Activated B cell treated with CpG ODN at 0.5 μM for 24 hours (primary cell): Measurements from ENCODE around the gene AGBL3. TPM values are rescaled to one million over a fixed set of nuclear protein-coding genes. Genes with fewer than 3 reads are reported as not detected.

Source experiments
- ATAC-seq: fragments of 200-7000 bp; cut with Tn5 transposase; one replicate; pipeline ENCODE4 v1.10.0; 2021; ENCODE audit warnings: low read depth, mild to moderate bottlenecking, moderate library complexity
- CTCF ChIA-PET: fragments of 350-600 bp; sonication (Branson Sonifier 250); formaldehyde crosslinking; loops from one replicate; lab custom pipeline; 2021; ENCODE audit warnings: antibody characterized with exemption; lab: Charles Lee
- POLR2A ChIA-PET: fragments of 350-600 bp; sonication (Branson Sonifier 250); formaldehyde crosslinking; loops from one replicate; lab custom pipeline; 2021; ENCODE audit warnings: antibody characterized with exemption; lab: Charles Lee
- DNase-seq: peaks from one replicate; pipeline ENCODE4 v3.0.0; 2022
- H3K27ac Mint-ChIP-seq: one replicate; pipeline ENCODE4 v1.8.0; 2020; ENCODE audit warnings: mixed read lengths
- H3K27me3 Mint-ChIP-seq: one replicate; pipeline ENCODE4 v1.8.0; 2021; ENCODE audit warnings: mixed read lengths
- H3K36me3 Mint-ChIP-seq: one replicate; pipeline ENCODE4 v1.8.0; 2021; ENCODE audit warnings: low read depth, mixed read lengths
- H3K4me1 Mint-ChIP-seq: one replicate; pipeline ENCODE4 v1.8.0; 2021; ENCODE audit warnings: mixed read lengths
- H3K4me3 Mint-ChIP-seq: one replicate; pipeline ENCODE4 v1.8.0; 2020; ENCODE audit warnings: mild to moderate bottlenecking, mixed read lengths
- H3K9me3 Mint-ChIP-seq: one replicate; pipeline ENCODE4 v1.8.0; 2020; ENCODE audit warnings: mixed read lengths
- intact Hi-C: fragments of 100-400 bp; cut with micrococcal nuclease; formaldehyde crosslinking; loops from one replicate; pipeline ENCODE4 v1.15.1; 2024
- total RNA-seq: library from RNA; stranded (reverse); gene quantifications from 2 replicates; pipeline ENCODE4 v1.2.3, GENCODE V29; 2022
- TF ChIP-seq, protein P1 (sequence below): fragments of 200-600 bp; IDR thresholded peaks from one replicate; pipeline ENCODE4 v1.8.0; 2022; ENCODE audit warnings: antibody characterized with exemption, mild to moderate bottlenecking

Gene AGBL3
- total RNA-seq, 1 donor from 2014 or later = 9.6 TPM

DNA sequence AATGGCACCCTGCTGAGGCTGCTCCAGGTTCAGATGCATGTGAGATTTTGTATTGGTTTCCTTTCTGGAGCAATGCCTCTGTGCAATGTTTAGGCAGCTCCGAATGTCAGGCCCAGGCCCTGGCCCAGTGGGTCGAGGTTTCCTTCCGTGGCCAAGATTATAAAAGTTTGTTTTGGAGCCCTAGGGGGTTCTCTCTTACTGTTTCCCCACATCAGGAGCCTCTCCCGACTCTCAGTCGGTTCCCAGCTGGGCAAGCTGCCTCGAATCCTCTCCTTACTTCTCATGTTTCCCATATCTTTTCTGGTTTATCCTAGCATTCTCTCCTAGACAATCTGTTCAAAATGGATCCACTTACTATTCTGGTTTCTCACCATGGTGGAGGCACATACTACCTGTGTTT lies 172.6 kb downstream of the AGBL3 start:
- peak overlapping the region; percentile 93 for H3K27ac Mint-ChIP-seq
- H3K27me3 Mint-ChIP-seq = no peaks in the 10 kb centered on the region
- H3K4me3 Mint-ChIP-seq = no peak overlapping the region
- DNase-seq (no peak), ATAC-seq (no peak)
- TF ChIP-seq, protein P1, sequence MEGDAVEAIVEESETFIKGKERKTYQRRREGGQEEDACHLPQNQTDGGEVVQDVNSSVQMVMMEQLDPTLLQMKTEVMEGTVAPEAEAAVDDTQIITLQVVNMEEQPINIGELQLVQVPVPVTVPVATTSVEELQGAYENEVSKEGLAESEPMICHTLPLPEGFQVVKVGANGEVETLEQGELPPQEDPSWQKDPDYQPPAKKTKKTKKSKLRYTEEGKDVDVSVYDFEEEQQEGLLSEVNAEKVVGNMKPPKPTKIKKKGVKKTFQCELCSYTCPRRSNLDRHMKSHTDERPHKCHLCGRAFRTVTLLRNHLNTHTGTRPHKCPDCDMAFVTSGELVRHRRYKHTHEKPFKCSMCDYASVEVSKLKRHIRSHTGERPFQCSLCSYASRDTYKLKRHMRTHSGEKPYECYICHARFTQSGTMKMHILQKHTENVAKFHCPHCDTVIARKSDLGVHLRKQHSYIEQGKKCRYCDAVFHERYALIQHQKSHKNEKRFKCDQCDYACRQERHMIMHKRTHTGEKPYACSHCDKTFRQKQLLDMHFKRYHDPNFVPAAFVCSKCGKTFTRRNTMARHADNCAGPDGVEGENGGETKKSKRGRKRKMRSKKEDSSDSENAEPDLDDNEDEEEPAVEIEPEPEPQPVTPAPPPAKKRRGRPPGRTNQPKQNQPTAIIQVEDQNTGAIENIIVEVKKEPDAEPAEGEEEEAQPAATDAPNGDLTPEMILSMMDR = no peak
- intact Hi-C loops = no loop called here
- H3K9me3 Mint-ChIP-seq = peaks cover 32% of the 10 kb centered on the region
- H3K36me3 Mint-ChIP-seq = peaks cover 76% of the 10 kb centered on the region
- ChIA-PET CTCF (interaction anchor here (1.0 to 4.9 kb wide), 2 partner anchors 11 kb away, joined by 4 to 36 read pairs; partner anchors contain the start of genes CYREN and TMEM140), POLR2A (interaction anchor here (1.0 to 6.4 kb wide), 3 partner anchors 11 to 173 kb away, joined by 3 to 90 read pairs (median 11); partner anchors contain the start of genes AGBL3, CYREN and TMEM140)
- peaks cover 57% of the 10 kb centered on the region for H3K4me1 Mint-ChIP-seq

DNA sequence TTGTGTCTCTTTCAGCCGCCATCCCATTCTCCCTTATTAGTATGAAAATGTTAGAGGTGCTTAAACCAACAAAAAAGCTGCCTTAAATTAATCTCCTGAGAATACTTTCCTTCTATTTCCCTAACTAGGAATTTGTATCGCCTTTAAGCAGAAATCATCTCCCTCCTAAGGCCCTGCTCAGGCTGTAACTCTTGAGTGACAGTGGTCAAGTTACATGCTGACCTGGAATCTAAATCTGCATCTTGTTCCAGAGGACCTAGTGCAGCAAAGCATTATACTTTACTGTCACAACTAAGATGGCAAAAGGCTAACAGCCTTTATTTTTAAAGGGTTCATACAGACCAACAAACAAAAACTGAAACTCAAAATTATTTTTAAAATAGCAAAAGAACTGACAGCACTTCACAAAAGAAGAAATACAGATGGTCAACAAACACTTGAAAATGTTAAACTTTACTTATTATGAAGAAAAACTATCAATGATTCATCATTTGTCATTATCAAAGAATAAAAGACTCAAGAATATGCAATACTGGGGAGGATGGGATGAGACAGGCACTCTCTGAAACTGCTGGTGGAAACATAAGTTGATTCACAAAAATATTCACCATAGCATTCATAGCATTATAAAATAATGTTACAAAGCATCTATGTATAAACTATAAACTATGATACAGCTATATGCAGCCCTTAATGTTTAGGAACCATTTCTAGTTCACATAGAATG lies 173.2 kb downstream of the AGBL3 start:
- DNase-seq (no peak), ATAC-seq (no peak)
- intact Hi-C loops = loop anchor here (5.0 kb wide), 1 partner anchor 702 kb away; the partner anchor contains the start of gene AKR1B1
- Mint-ChIP-seq H3K9me3 (peaks cover 26% of the 10 kb centered on the region), H3K4me1 (peaks cover 53% of the 10 kb centered on the region), H3K27ac (peak overlapping the region; percentile 93), H3K4me3 (peak overlapping the region; percentile 65), H3K36me3 (peaks cover 76% of the 10 kb centered on the region), H3K27me3 (no peaks in the 10 kb centered on the region)
- CTCF ChIA-PET = interaction anchor here (1.0 to 4.9 kb wide), 2 partner anchors 10 to 11 kb away, joined by 4 to 36 read pairs; partner anchors contain the start of genes CYREN and TMEM140
- TF ChIP-seq, protein P1 = no peak
- POLR2A ChIA-PET = interaction anchor here (1.2 to 6.4 kb wide), 5 partner anchors 11 to 173 kb away, joined by 3 to 119 read pairs (median 27); partner anchors contain the start of genes AGBL3, CYREN and TMEM140

DNA sequence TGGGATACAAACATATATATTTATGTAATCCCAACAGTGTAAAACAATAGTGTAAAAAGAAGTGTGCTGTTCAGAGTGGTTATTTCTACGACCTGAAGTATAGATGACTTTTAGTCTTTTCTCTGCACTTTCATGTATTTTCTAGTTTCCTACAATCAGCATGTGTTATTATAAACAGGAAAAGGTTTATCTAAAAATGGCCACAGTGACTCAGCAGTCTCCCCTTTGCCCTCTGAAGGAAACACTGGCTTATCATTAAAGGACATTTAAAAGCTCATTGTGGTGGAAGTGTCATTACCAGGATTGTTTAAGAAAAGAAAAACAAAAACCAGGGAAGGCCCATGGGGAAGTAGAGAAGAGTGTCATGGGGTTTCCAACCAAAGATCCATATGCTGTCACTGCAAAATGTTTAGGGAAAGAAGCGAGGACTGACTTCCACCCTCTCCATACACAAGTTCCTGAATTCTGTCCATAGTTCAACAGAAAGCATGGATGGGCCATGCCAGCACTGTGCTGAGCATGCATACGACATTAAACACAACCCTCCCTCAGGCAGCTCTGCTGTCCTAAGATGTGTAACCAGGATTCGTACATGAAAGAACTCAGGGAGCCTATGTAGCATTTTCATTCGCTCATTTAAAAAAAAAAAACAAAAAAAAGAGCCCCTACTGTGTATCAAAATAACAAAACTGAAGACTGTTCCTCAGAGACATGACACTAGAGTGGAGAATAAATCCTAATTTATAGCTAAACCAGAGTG lies 174.0 kb downstream of the AGBL3 start:
- DNase-seq (no peak), ATAC-seq (peak; percentile 20)
- POLR2A ChIA-PET = interaction anchor here (0.7 to 6.4 kb wide), 9 partner anchors 10 to 398 kb away, joined by 3 to 119 read pairs (median 7); partner anchors contain the start of genes AGBL3, CYREN and TMEM140
- peaks cover 76% of the 10 kb centered on the region for H3K36me3 Mint-ChIP-seq
- TF ChIP-seq, protein P1 = no peak
- H3K27me3 Mint-ChIP-seq = no peaks in the 10 kb centered on the region
- CTCF ChIA-PET = interaction anchor here (1.2 to 4.9 kb wide), 3 partner anchors 9 to 13 kb away, joined by 6 to 36 read pairs (median 11); partner anchors contain the start of genes CYREN and TMEM140
- intact Hi-C loops = loop anchor here (5.0 kb wide), 1 partner anchor 703 kb away; the partner anchor contains the start of gene AKR1B1
- peaks cover 50% of the 10 kb centered on the region for H3K4me1 Mint-ChIP-seq
- H3K9me3 Mint-ChIP-seq = peaks cover 20% of the 10 kb centered on the region
- H3K27ac Mint-ChIP-seq = peak overlapping the region; percentile 93
- H3K4me3 Mint-ChIP-seq = peak overlapping the region; percentile 65

DNA sequence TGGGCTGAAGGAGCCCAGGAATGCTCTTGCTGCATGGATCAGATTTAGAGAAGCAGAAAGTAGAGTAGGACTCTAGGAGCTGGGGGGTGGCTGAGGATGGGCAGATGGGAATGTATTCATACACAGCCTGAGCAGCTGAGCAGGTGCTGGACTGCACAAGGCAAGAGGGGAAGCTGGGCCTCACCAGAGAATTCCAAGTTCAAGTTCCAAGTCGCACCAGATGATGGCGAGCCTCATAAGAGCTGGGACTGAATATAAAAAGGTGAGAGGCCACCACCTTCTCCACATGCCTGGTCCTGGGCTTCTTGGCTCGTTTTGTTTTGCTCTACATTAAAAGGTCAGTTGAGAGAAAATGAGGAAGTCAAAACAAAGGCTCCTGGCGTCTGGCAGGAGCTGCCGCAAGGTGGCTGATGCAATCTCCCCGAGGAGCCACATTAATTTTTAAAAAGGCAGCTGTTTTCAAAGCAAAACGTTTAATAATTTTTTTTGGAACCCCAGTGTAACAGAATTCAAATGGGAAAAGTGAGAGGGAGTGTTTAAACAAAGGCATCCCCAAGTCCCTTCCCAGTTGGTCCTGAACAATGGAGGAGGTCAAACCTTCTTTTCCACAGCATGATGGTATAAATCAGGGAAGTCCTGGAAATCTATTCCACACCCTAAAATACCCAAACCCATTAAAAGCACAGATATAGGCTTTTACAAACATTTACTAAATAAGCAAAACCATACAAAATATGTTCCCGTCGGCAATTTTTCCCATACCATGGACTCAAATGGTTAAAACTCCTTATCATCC lies 174.7 kb downstream of the AGBL3 start:
- peak overlapping the region; percentile 65 for H3K4me3 Mint-ChIP-seq

More for the DNA sequence above, 174.7 kb downstream of the AGBL3 start:
- Mint-ChIP-seq H3K4me1 (peaks cover 55% of the 10 kb centered on the region), H3K27me3 (no peaks in the 10 kb centered on the region), H3K9me3 (peaks cover 16% of the 10 kb centered on the region), H3K36me3 (peaks cover 76% of the 10 kb centered on the region), H3K27ac (peak overlapping the region; percentile 93)
- ChIA-PET POLR2A (interaction anchor here (1.0 to 6.4 kb wide), 10 partner anchors 9 to 817 kb away, joined by 3 to 119 read pairs (median 6); partner anchors contain the start of genes AGBL3, CYREN and TMEM140), CTCF (interaction anchor here (1.2 to 4.9 kb wide), 4 partner anchors 9 to 175 kb away, joined by 6 to 36 read pairs (median 10); partner anchors contain the start of genes AGBL3, CYREN and TMEM140)
- TF ChIP-seq, protein P1 = no peak
- DNase-seq (no peak), ATAC-seq (peak; percentile 78)
- intact Hi-C loops = loop anchor here (1.0 to 5.0 kb wide), 3 partner anchors 9 to 704 kb away; partner anchors contain the start of genes AKR1B1, CYREN and TMEM140
